Subcutaneous adipose tissue (tissue), 4 donors: ENCODE results near the gene EFTUD2. TPM values are rescaled to one million over a fixed set of nuclear protein-coding genes. Genes with fewer than 3 reads are reported as not detected.

ENCODE experiments used
- total RNA-seq, 4 donors: library from RNA; depleted of rRNA; stranded (reverse); fragments of >200 nt; gene quantifications; one replicate each; pipeline ENCODE4 v1.1.0, GENCODE V29; 2016
- TF ChIP-seq, protein P1 (sequence below): fragments of 450-650 bp; IDR thresholded peaks from one replicate; pipeline ENCODE4 v1.5.1; 2016; ENCODE audit warnings: low read depth, mild to moderate bottlenecking, control low read depth, antibody characterized with exemption, moderate library complexity

The EFTUD2 gene
- total RNA-seq, 4 donors from 2014 or later = 52.0 to 74.0 (median 66.8) TPM

DNA sequence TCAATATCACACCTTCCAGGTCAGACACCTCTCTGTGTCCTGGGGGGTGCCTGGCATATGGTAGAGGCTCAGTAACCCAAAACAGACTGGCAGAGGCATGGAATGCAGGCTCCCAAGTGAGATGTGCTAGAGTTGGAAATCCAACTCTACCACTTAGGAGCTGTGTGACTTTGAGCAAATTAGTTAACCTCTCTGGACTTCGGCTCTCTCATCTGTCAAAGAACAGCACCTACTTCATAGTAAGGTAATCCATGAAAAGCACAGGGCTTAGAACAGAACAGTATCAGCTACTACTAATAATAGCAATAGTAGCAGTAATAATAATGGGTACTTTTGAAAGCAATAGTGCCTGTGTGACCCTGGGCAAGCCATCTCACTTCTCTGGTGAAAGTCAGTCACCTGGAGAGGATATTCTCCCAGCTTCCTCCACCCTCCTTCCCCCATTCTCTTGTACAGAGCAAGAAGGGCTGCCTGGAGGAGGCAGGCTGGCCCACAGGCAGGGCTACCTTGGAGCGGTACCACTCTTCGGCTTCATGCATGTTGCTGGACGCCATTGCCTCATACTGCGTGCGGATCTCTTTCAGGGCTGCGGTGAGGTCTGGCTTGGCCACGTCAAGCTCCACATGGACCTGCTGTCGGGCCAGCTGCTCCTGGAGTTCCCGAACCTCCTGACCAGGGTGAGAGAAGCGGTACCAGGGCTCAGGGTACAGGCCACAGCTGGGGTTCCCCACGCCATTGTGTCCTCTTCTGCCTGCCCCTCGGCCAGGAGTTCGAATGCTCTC is 13.7 kb upstream of the EFTUD2 start:
- TF ChIP-seq, protein P1, sequence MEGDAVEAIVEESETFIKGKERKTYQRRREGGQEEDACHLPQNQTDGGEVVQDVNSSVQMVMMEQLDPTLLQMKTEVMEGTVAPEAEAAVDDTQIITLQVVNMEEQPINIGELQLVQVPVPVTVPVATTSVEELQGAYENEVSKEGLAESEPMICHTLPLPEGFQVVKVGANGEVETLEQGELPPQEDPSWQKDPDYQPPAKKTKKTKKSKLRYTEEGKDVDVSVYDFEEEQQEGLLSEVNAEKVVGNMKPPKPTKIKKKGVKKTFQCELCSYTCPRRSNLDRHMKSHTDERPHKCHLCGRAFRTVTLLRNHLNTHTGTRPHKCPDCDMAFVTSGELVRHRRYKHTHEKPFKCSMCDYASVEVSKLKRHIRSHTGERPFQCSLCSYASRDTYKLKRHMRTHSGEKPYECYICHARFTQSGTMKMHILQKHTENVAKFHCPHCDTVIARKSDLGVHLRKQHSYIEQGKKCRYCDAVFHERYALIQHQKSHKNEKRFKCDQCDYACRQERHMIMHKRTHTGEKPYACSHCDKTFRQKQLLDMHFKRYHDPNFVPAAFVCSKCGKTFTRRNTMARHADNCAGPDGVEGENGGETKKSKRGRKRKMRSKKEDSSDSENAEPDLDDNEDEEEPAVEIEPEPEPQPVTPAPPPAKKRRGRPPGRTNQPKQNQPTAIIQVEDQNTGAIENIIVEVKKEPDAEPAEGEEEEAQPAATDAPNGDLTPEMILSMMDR = no peak

DNA sequence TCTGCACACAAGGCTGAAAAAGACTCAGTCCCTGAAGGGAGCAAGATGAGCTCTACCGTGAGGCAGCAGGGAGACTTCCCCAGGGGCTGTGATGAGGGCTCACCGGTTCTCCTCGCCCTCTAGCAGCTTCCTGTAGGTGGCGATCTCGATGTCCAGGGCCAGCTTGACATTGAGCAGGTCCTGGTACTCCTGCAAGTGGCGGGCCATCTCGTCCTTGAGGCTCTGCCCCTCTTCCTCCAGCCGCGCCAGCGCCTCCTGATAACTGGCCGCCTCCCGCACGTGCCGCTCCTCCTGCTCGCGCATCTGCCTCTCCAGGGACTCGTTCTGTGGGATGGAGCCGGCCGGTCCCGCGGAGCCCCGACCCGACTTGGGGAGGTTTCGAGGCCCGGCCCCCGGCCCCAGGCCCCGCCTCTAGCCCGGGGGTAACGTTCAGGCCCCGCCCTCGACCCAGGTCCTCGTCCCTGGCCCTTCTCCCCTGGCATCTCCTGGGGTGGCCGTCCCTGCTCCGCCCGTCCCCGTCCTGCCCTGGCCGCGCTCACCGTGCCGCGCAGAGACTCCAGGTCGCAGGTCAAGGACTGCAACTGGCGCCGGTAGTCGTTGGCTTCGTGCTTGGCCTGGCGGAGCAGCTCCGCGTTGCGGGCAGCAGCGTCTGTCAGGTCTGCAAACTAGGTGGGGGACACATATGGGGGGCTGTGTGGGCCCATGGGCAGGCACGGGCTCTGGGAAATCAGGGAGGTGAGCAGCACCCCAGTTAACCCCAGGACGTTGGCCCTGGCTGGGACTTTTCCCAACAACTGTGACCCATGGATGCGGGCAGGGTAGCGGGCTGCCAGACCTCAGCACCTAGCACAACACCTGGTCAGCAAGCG is 12.1 kb upstream of the EFTUD2 start:
- TF ChIP-seq, protein P1 = no peak

- TF ChIP-seq, protein P1 = no peak
Observed at GRCh38 chr17:44910231-44911106, 11.2 kb upstream of the EFTUD2 start.

- TF ChIP-seq, protein P1 = no peak
Observed at GRCh38 chr17:44909681-44910144, 10.5 kb upstream of the EFTUD2 start.

- TF ChIP-seq, protein P1 = no peak
Observed at GRCh38 chr17:44908761-44909326, 9.6 kb upstream of the EFTUD2 start.

- TF ChIP-seq, protein P1 = no peak
Observed at GRCh38 chr17:44907729-44908470, 8.7 kb upstream of the EFTUD2 start.
